Measurements from ENCODE around the gene HPSE2. TPM values are rescaled to one million over a fixed set of nuclear protein-coding genes. Genes with fewer than 3 reads are reported as not detected.

The HPSE2 gene
- total and polyA plus RNA-seq, 2 of the 13 experiments (the other 11 are each of a cell fraction or from before 2014, with no cell fraction given) = 0.01 TPM; not detected in 1

- TF ChIP-seq ARID2 (CRISPR knock-in tag; IDR thresholded peaks at IDR 0.05; ENCODE audit: borderline replicate concordance) = peak; percentile 20; the same call in 1 of the 2 replicates
- TF ChIP-seq NKX3-1 (CRISPR knock-in tag; IDR thresholded peaks at IDR 0.05) = no peak
- TF ChIP-seq MAF1 (CRISPR knock-in tag; IDR thresholded peaks at IDR 0.05; ENCODE audit: borderline replicate concordance) = 0 out of 2 replicates have a peak, but pooled peaks have one; percentile 53
- peak; percentile 70 for TF ChIP-seq YEATS2 (CRISPR knock-in tag; IDR thresholded peaks at IDR 0.05; ENCODE audit: borderline replicate concordance)
- TF ChIP-seq HNRNPL (IDR thresholded peaks at IDR 0.05; ENCODE audit: low read depth, low read length) = 0 out of 2 replicates have a peak, but pooled peaks have one; percentile 58
- TF ChIP-seq ZFY (CRISPR knock-in tag; IDR thresholded peaks at IDR 0.05) = peak; percentile 97
- peak; percentile 70 for TF ChIP-seq UBTF (CRISPR knock-in tag; IDR thresholded peaks at IDR 0.05)
- peak; percentile 86 for TF ChIP-seq ZFP91 (CRISPR knock-in tag; IDR thresholded peaks at IDR 0.05; ENCODE audit: borderline replicate concordance)
- TF ChIP-seq ZFP41 (CRISPR knock-in tag; IDR thresholded peaks at IDR 0.05; ENCODE audit: borderline replicate concordance) = 0 out of 2 replicates have a peak, but pooled peaks have one; percentile 53
- TF ChIP-seq ISL2 (CRISPR knock-in tag; IDR thresholded peaks at IDR 0.05) = peak; percentile 40; the same call in 1 of the 2 replicates
- TF ChIP-seq KMT2A (CRISPR knock-in tag; IDR thresholded peaks at IDR 0.05) = no peak
- peak; percentile 86 for TF ChIP-seq TARDBP (CRISPR knock-in tag; IDR thresholded peaks at IDR 0.05)
- TF ChIP-seq ZNF766 (CRISPR knock-in tag; IDR thresholded peaks at IDR 0.05; ENCODE audit: borderline replicate concordance) = peak; percentile 72; the same call in 1 of the 2 replicates
- no peak for TF ChIP-seq HNF1A (IDR thresholded peaks at IDR 0.05; ENCODE audit: low read depth)
- peak; percentile 69; the same call in 1 of the 2 replicates for TF ChIP-seq HNF1A (CRISPR knock-in tag; IDR thresholded peaks at IDR 0.05; ENCODE audit: borderline replicate concordance)
- peak; percentile 89; the same call in 1 of the 2 replicates for TF ChIP-seq ELF3 (CRISPR knock-in tag; IDR thresholded peaks at IDR 0.05)
- peak; percentile 80 for TF ChIP-seq AGO1 (IDR thresholded peaks at IDR 0.05; ENCODE audit: low read depth, low read length, poor library complexity, severe bottlenecking)
- TF ChIP-seq CCDC6 (CRISPR knock-in tag; IDR thresholded peaks at IDR 0.05) = no peak
- TF ChIP-seq HNRNPLL (IDR thresholded peaks at IDR 0.05; ENCODE audit: low read depth, low read length, poor library complexity, severe bottlenecking) = peak; percentile 14
- TF ChIP-seq ZNF672 (CRISPR knock-in tag; IDR thresholded peaks at IDR 0.05) = no peak
- TF ChIP-seq ZNF556 (CRISPR knock-in tag; IDR thresholded peaks at IDR 0.05; ENCODE audit: borderline replicate concordance) = peak; percentile 41; the same call in 1 of the 2 replicates
Observed at GRCh38 chr10:98414932-98415730, 820.5 kb downstream of the HPSE2 start, which contains the start of gene PYROXD2 (continued).
